Skin of body (tissue), 2 donors: ENCODE data around the gene TULP4. TPM values are rescaled to one million over a fixed set of nuclear protein-coding genes. Genes with fewer than 3 reads are reported as not detected.

ENCODE experiments used
- DNase-seq: peaks from one replicate; lab custom pipeline; 2025; lab: John Stamatoyannopoulos, UW
- total RNA-seq: library from RNA; depleted of rRNA; stranded (reverse); fragments of >200 nt; gene quantifications from one replicate; pipeline ENCODE4 v1.2.3, GENCODE V29; 2014

TULP4 gene
- 135 TPM for total RNA-seq

- DNase-seq, result no peak
Observed at GRCh38 chr6:158312165-158312564, at the start of gene TULP4. TULP4 (plus strand) TSS chr6:158312465; CDS start chr6:158314017, 1,552 bp downstream.

GRCh38 chr6:158262755-158263154 is 49.5 kb upstream of the TULP4 start:
- no peak for DNase-seq

- DNase-seq, result no peak
Observed at GRCh38 chr6:158264180-158264579, 48.1 kb upstream of the TULP4 start.

- no peak for DNase-seq
Observed at GRCh38 chr6:158266131-158266530, 46.1 kb upstream of the TULP4 start.

GRCh38 chr6:158268361-158269147 is 43.7 kb upstream of the TULP4 start:
- no peak for DNase-seq

- no peak for DNase-seq
Observed at GRCh38 chr6:158269657-158270056, 42.6 kb upstream of the TULP4 start.

- DNase-seq, result no peak
Observed at GRCh38 chr6:158270389-158271127, 41.7 kb upstream of the TULP4 start.

GRCh38 chr6:158272324-158272723 is 39.9 kb upstream of the TULP4 start:
- DNase-seq, result no peak

GRCh38 chr6:158278004-158278403 is 34.3 kb upstream of the TULP4 start:
- no peak for DNase-seq

- peak; percentile 72 for DNase-seq
Observed at GRCh38 chr6:158279615-158280014, 32.6 kb upstream of the TULP4 start.

GRCh38 chr6:158283304-158283980 is 28.8 kb upstream of the TULP4 start:
- no peak for DNase-seq

- peak; percentile 88 for DNase-seq
Observed at GRCh38 chr6:158284007-158284875, 28.0 kb upstream of the TULP4 start.

GRCh38 chr6:158284876-158285655 is 27.2 kb upstream of the TULP4 start:
- peak; percentile 18 for DNase-seq

GRCh38 chr6:158285656-158286021 is 26.6 kb upstream of the TULP4 start:
- DNase-seq, result peak; percentile 28

- DNase-seq, result peak; percentile 89
Observed at GRCh38 chr6:158286413-158286812, 25.9 kb upstream of the TULP4 start.

GRCh38 chr6:158287047-158287446 is 25.2 kb upstream of the TULP4 start:
- no peak for DNase-seq

GRCh38 chr6:158290040-158290439 is 22.2 kb upstream of the TULP4 start:
- DNase-seq, result no peak

- no peak for DNase-seq
Observed at GRCh38 chr6:158290659-158291058, 21.6 kb upstream of the TULP4 start.

GRCh38 chr6:158292016-158292415 is 20.2 kb upstream of the TULP4 start:
- no peak for DNase-seq

GRCh38 chr6:158293122-158293521 is 19.1 kb upstream of the TULP4 start:
- no peak for DNase-seq
